ENCODE results near the gene KRTAP5-9.
A peak's percentile ranks its signal among the peaks of the same experiment; 100 is the strongest.
"Not testable (repeated sequence)": the region's sequence is repeated elsewhere in the genome, so short reads cannot be mapped to it uniquely, and the experiment has no call there.

KRTAP5-9 gene

DNA sequence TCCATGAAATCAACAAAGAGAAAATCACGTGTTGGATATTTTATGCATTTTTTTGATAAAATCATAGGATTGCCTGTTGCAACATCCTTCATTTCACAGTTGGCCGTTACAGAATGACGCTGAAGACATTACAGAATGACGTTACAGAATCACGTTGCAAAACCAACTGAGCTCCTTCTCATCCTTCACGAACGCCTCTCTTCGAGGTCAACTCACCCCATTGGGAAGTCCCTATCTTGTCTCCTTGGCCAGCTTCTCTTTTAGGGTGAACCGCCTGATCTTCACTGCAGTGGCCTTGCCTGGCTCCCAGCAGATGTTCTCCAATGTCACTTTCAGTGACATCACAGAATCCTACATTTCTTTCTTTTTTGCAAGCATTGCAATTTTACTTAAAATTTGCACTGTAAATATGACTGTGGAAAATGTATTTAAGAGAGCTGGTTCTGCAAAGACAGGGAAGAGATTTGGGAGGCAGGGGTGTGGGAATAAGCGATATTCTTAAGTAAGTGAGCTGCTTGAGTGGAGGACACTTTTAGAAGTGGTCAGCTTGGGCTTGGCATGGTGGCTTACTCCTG is 16.1 kb upstream of the KRTAP5-9 start:
- TF ChIP-seq, protein P1, sequence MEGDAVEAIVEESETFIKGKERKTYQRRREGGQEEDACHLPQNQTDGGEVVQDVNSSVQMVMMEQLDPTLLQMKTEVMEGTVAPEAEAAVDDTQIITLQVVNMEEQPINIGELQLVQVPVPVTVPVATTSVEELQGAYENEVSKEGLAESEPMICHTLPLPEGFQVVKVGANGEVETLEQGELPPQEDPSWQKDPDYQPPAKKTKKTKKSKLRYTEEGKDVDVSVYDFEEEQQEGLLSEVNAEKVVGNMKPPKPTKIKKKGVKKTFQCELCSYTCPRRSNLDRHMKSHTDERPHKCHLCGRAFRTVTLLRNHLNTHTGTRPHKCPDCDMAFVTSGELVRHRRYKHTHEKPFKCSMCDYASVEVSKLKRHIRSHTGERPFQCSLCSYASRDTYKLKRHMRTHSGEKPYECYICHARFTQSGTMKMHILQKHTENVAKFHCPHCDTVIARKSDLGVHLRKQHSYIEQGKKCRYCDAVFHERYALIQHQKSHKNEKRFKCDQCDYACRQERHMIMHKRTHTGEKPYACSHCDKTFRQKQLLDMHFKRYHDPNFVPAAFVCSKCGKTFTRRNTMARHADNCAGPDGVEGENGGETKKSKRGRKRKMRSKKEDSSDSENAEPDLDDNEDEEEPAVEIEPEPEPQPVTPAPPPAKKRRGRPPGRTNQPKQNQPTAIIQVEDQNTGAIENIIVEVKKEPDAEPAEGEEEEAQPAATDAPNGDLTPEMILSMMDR (IDR thresholded peaks at IDR 0.05; ENCODE audit: control extremely low read depth, extremely low read depth, low read depth, missing control alignments), result no peak
- DNase-seq (ENCODE audit: extremely low spot score), result no peak
- POLR2A ChIA-PET, result no interaction called here
- CTCF ChIA-PET, result no interaction called here

DNA sequence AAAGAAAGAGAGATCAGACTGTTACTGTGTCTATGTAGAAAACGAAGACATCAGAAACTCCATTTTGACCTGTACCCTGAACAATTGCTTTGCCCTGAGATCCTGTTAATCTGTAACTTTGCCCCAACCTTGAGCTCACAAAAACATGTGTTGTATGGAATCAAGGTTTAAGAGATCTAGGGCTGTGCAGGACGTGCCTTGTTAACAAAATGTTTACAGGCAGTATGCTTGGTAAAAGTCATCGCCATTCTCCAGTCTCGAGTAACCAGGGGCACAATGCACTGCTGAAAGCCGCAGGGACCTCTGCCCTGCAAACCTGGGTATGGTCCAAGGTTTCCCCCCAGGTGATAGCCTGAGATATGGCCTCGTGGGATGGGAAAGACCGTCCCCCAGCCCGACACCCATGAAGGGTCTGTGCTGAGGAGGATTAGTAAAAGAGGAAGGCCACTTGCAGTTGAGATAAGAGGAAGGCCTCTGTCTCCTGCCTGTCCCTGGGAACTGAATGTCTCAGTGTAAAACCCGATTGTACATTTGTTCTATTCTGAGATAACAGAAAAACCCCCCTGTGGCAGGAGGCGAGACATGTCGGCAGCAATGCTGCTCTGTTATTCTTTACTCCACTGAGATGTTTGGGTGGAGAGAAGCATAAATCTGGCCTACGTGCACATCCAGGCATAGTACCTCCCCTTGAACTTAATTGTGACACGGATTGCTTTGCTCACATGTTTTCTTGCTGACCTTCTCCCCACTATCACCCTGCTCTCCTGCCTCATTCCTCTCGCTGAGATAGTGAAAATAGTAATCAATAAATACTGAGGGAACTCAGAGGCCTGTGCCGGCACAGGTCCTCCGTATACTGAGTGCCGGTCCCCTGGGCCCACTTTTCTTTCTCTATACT is 13.3 kb upstream of the KRTAP5-9 start:
- POLR2A ChIA-PET; CTCF ChIA-PET; DNase-seq (ENCODE audit: extremely low spot score): not testable (repeated sequence)

DNA sequence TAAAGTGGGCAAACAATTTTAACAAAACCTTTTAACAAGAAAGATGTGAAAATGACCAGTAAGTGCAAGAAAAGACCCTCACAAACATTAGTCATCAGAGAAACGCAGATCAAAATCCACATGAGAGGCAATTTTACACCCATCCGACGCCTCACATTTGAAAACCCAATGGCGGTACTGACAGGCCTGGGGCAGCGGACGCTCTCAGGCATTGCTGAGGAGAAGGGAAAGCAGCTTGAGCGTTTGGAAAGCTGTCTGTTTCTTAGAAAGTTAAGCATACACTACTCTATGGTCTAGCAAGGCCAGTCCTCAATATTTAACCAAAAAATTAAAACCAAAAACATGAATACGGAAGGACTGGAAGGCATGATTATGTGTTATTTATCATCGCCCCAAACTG is 12.4 kb upstream of the KRTAP5-9 start:
- ChIA-PET CTCF (no interaction called here), POLR2A (no interaction called here)
- TF ChIP-seq, protein P1 (IDR thresholded peaks at IDR 0.05; ENCODE audit: control extremely low read depth, extremely low read depth, low read depth, missing control alignments), result no peak
- DNase-seq (ENCODE audit: extremely low spot score), result no peak

DNA sequence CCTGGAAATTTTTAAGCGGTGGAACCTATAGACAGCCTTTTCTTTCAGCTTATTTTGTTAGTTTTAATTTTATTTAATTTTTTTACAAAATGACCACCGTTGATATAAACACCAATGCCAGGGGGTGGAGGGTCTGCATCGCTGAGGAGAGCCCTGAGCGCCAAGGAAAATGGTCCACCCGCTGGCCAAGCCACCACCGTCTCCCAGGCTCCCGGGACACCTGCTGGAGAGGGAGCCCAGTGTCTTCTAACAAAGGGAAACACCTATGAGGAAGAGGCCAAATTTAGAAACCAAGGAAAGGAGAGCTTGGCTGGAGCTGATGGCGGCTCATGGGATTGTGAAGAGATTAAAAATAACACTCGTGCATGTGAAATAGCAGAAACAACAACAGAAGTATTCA is 10.7 kb upstream of the KRTAP5-9 start:
- TF ChIP-seq, protein P1 (IDR thresholded peaks at IDR 0.05; ENCODE audit: control extremely low read depth, extremely low read depth, low read depth, missing control alignments), result no peak
- ChIA-PET CTCF (no interaction called here), POLR2A (no interaction called here)
- no peak for DNase-seq (ENCODE audit: extremely low spot score)

DNA sequence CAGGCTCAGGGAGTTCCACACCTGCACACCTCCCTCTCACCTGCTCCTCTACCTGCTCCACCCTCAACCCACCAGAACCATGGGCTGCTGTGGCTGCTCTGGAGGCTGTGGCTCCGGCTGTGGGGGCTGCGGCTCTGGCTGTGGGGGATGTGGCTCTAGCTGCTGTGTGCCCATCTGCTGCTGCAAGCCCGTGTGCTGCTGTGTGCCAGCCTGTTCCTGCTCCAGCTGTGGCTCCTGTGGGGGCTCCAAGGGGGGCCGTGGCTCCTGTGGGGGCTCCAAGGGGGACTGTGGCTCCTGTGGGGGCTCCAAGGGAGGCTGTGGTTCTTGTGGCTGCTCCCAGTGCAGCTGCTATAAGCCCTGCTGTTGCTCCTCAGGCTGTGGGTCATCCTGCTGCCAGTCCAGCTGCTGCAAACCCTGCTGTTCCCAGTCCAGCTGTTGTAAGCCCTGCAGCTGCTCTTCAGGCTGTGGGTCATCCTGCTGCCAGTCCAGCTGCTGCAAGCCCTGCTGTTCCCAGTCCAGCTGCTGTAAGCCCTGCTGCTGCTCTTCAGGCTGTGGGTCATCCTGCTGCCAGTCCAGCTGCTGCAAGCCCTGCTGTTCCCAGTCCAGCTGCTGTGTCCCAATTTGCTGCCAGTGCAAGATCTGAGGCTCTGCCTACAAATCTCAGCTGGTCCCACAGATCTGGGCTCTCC is 10.1 kb upstream of the KRTAP5-9 start, which contains the start of gene KRTAP5-8:
KRTAP5-8 (plus strand) TSS at position 49 of the 689 bp plus-strand sequence; CDS start at position 80, 31 bp downstream.
- CTCF ChIA-PET, result interaction anchor here (1.0 kb wide), 1 partner anchor 33 kb away, joined by 3 read pairs; no protein-coding TSS in a partner anchor
- DNase-seq (ENCODE audit: extremely low spot score); POLR2A ChIA-PET: not testable (repeated sequence)

DNA sequence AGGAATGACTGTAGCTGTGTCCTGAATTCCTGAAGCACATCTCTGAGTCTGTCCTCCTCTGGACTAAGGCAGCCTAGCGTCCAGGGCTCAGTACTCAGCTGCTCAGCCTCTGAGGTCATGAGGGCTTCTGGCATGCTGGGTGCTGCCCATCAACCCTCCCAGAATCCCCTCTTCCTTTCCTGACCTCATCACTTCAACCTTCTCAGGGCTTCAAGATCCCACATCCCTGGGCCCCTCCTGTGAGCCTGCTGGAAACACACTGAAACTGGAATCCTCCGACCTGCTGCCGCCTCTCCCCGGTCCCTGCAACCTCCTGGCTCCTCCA is 9.6 kb upstream of the KRTAP5-9 start:
- ChIA-PET POLR2A (no interaction called here), CTCF (interaction anchor here (1.0 kb wide), 1 partner anchor 33 kb away, joined by 3 read pairs; no protein-coding TSS in a partner anchor)
- TF ChIP-seq, protein P1 (IDR thresholded peaks at IDR 0.05; ENCODE audit: control extremely low read depth, extremely low read depth, low read depth, missing control alignments), result no peak
- DNase-seq (ENCODE audit: extremely low spot score), result no peak

DNA sequence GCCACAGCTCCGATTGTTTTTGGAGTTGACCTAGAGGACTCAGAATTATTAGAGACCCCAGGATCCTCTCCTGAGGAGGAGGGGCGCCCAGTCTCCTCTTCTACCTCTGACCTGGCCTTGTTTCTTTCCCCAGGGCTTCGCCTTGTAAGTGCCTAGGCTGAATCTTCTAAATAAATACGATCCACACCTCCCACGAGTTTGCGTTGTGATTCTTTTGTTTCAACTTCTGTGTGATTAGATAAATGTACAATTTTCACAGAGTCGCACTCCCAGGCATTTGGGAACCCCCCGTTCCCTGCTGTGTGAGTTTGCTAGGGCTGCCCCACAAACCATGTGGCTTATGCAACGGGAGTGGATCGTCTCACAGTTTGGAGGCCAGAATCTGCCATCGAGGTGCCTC is 9.2 kb upstream of the KRTAP5-9 start:
- CTCF ChIA-PET, result interaction anchor here (1.0 kb wide), 1 partner anchor 34 kb away, joined by 3 read pairs; no protein-coding TSS in a partner anchor
- TF ChIP-seq, protein P1 (IDR thresholded peaks at IDR 0.05; ENCODE audit: control extremely low read depth, extremely low read depth, low read depth, missing control alignments), result no peak
- POLR2A ChIA-PET, result no interaction called here
- DNase-seq (ENCODE audit: extremely low spot score), result no peak

DNA sequence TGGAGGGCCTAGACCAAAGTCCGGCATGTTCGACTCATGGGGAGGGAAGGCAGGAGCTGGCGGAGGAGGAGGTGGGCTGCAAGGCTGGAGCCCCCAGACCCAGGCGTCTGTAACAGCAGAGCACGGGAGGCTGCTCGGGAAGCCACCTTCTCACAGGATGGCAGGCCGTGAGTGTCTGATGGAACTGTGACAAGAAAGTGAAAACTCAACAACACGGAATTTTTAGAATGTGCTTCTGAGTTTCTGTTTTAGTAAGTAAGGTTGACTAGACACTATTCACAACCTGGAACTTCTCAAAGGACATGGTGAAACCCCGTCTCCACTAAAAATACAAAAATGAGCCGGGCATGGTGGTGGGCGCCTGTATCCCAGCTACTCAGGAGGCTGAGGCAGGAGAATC is 8.2 kb upstream of the KRTAP5-9 start:
- POLR2A ChIA-PET, result not testable (repeated sequence)
- CTCF ChIA-PET, result interaction anchor here (1.4 kb wide), 1 partner anchor 10 kb away, joined by 5 read pairs; no protein-coding TSS in a partner anchor

DNA sequence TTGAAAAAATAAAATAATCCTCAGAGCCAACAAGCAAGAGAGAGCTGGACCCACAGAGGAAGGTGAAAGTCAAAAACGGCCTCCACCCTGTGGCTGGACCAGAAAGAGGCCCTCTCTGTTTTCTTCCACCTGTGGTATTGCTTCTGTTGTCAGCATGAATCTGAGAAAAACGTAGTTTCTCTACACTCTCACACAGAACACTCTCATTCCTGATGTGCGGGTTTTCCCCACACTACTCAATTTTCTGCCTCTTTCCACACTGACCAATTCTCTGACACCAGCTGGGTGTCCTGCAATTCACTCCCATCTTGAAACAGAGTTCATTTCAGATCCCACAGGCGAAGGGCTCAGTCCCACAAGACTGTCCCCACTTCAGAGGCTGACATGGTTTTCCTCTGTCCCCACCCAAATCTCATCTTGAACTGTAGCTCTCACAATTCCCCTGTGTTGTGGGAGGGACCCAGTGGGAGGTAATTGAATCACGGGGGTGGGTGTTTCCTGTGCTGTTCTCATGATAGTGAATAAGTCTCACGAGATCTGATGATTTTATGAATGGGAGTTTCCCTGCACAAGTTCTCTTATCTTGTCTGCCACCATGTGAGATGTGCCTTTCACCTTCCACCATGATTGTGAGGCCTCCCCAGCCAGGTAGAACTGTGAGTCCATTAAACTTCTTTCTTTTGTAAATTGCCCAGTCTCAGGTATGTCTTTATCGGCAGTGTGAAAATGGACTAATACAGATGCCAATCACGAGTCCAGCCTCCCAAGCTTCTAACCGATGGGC is 7.5 kb upstream of the KRTAP5-9 start:
- DNase-seq (ENCODE audit: extremely low spot score); POLR2A ChIA-PET: not testable (repeated sequence)
- CTCF ChIA-PET, result interaction anchor here (1.4 kb wide), 1 partner anchor 9 kb away, joined by 5 read pairs; no protein-coding TSS in a partner anchor

More for the DNA sequence above, 8.2 kb upstream of the KRTAP5-9 start:
- DNase-seq (ENCODE audit: extremely low spot score), result peak; percentile 59
